Smooth muscle cell (in vitro differentiated cells): ENCODE data around the gene NRCAM. TPM values are rescaled to one million over a fixed set of nuclear protein-coding genes. Genes with fewer than 3 reads are reported as not detected.
"Not testable (repeated sequence)": the region's sequence is repeated elsewhere in the genome, so short reads cannot be mapped to it uniquely, and the experiment has no call there.

Experiments
- DNase-seq: peaks from one replicate; lab custom pipeline; 2025; ENCODE audit not compliant: unreplicated experiment; lab: John Stamatoyannopoulos, UW
- H2AFZ ChIP-seq: fragments of 200-600 bp; sonication (generic); 2 replicates; pipeline ENCODE4 v1.6.0; 2016; ENCODE audit warnings: antibody characterized with exemption, low read depth, mild to moderate bottlenecking
- H3F3A ChIP-seq: fragments of 200-600 bp; sonication (generic); 2 replicates; pipeline ENCODE4 v1.6.0; 2017; ENCODE audit warnings: antibody characterized with exemption, low read depth
- H3K27ac ChIP-seq: fragments of 200-600 bp; sonication (generic); 2 replicates; pipeline ENCODE4 v1.5.1; 2016; ENCODE audit warnings: low read depth, mild to moderate bottlenecking
- H3K27me3 ChIP-seq: fragments of 200-600 bp; sonication (generic); 2 replicates; pipeline ENCODE4 v1.6.1; 2016; ENCODE audit warnings: low read depth, mild to moderate bottlenecking
- H3K36me3 ChIP-seq: fragments of 200-600 bp; sonication (generic); 2 replicates; pipeline ENCODE4 v1.5.1; 2016; ENCODE audit warnings: low read depth
- H3K4me1 ChIP-seq: fragments of 200-600 bp; sonication (generic); 2 replicates; pipeline ENCODE4 v1.5.1; 2016; ENCODE audit warnings: low read depth
- H3K4me2 ChIP-seq: fragments of 200-600 bp; sonication (generic); 2 replicates; pipeline ENCODE4 v1.6.0; 2016; ENCODE audit warnings: mild to moderate bottlenecking
- H3K4me3 ChIP-seq: fragments of 200-600 bp; sonication (generic); 2 replicates; pipeline ENCODE4 v1.5.1; 2016; ENCODE audit warnings: mild to moderate bottlenecking
- H3K79me2 ChIP-seq: fragments of 200-600 bp; sonication (generic); 2 replicates; pipeline ENCODE4 v1.6.0; 2016; ENCODE audit warnings: low read depth, mild to moderate bottlenecking
- H3K9ac ChIP-seq: fragments of 200-600 bp; sonication (generic); 2 replicates; pipeline ENCODE4 v1.6.0; 2016; ENCODE audit warnings: low read depth
- H3K9me3 ChIP-seq: fragments of 200-600 bp; sonication (generic); replicated peaks from 2 replicates; pipeline ENCODE4 v1.5.1; 2016; ENCODE audit warnings: low read depth
- H4K20me1 ChIP-seq: fragments of 200-600 bp; sonication (generic); 2 replicates; pipeline ENCODE4 v1.6.0; 2016; ENCODE audit warnings: low read depth
- WGBS: methylation state at CpG from one replicate; pipeline ENCODE4 v1.1.7; 2016; ENCODE audit warnings: low lambda C conversion rate; 5-methylcytosine and 5-hydroxymethylcytosine counted together
- polyA plus RNA-seq: library from polyadenylated mRNA; unstranded; fragments of >200 nt; fragmentation: Nextera tagmentation; extraction: Ambion mirVana; gene quantifications from 2 replicates; pipeline ENCODE4 v1.2.1, GENCODE V29; 2016
- total RNA-seq: library from RNA; depleted of rRNA; stranded (reverse); fragments of >200 nt; gene quantifications from 2 replicates; pipeline ENCODE4 v1.2.3, GENCODE V29; 2014
- TF ChIP-seq, protein P1 (sequence below): fragments of 200-600 bp; sonication (generic); IDR thresholded peaks from 2 replicates; pipeline ENCODE4 v1.5.1; 2017; ENCODE audit warnings: borderline replicate concordance, mild to moderate bottlenecking, antibody characterized with exemption; ENCODE audit not compliant: insufficient read depth, poor library complexity, severe bottlenecking

Gene NRCAM
- total and polyA plus RNA-seq, 2 experiments from 2014 or later, result 0.49 TPM; not detected in 1

DNA sequence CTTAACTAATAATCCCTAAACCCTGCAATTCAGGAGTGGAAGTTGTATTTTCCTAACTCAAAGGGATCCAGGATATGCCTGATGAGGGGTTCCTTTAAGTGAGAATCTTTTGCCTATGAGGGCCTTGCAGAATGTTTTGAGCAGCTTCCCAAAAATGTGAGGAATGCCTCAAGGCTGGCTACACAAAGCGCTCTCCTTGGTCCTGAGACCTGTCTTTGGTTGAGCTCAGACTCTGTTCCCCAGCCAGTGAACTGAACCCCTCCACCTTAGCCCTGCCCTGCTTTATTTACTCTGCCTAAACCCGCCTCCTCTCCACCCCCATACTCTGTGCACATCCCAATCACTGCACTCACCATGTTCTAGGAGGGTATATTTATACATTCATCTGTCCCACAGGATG is 108.6 kb downstream of the NRCAM start:
- H3K9ac ChIP-seq, result no peak overlapping the region
- no peak overlapping the region for H2AFZ ChIP-seq
- H3K9me3 ChIP-seq, result no peaks in the 10 kb centered on the region
- H3K27me3 ChIP-seq, result no peaks in the 10 kb centered on the region
- no peak overlapping the region for H3K4me2 ChIP-seq
- no peaks in the 10 kb centered on the region for H3K79me2 ChIP-seq
- no peak overlapping the region for H3K27ac ChIP-seq
- no peaks in the 10 kb centered on the region for H3F3A ChIP-seq
- H3K4me1 ChIP-seq, result peaks cover 8% of the 10 kb centered on the region
- WGBS, result 30% methylated on average over 2 of the region's 2 CpGs
- TF ChIP-seq, protein P1, sequence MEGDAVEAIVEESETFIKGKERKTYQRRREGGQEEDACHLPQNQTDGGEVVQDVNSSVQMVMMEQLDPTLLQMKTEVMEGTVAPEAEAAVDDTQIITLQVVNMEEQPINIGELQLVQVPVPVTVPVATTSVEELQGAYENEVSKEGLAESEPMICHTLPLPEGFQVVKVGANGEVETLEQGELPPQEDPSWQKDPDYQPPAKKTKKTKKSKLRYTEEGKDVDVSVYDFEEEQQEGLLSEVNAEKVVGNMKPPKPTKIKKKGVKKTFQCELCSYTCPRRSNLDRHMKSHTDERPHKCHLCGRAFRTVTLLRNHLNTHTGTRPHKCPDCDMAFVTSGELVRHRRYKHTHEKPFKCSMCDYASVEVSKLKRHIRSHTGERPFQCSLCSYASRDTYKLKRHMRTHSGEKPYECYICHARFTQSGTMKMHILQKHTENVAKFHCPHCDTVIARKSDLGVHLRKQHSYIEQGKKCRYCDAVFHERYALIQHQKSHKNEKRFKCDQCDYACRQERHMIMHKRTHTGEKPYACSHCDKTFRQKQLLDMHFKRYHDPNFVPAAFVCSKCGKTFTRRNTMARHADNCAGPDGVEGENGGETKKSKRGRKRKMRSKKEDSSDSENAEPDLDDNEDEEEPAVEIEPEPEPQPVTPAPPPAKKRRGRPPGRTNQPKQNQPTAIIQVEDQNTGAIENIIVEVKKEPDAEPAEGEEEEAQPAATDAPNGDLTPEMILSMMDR, result no peak
- DNase-seq, result no peak
- no peaks in the 10 kb centered on the region for H4K20me1 ChIP-seq
- no peaks in the 10 kb centered on the region for H3K36me3 ChIP-seq
- no peak overlapping the region for H3K4me3 ChIP-seq

DNA sequence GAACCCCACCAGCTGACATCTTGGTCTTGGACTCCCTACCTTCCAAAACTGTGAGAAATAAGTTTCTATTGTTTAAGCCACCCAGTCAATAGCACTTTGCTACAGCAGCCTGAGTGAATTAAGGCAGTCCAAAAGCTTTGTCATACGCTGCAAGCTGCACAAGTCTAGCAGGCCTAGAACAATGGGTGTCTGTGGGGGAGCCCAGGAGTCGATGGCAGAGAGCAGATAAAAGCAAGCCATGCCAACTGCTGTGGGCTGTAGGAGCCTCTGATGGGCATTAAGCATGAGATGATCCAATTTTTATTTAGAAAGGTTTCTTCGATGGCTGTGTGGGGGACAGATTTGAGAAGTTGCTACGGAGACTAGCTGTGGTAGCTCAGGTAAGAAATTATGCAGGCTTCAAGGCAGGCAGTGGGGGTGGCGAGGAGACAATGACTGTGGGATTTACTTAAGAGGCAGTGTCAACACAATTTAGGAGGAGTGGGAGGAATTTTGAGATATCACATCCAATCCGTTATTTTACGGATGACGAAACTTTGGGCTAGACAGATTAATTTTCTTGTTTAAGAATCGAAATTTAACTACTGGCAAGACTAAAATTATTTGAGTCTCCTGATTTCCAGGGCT is 110.4 kb downstream of the NRCAM start:
- no peak overlapping the region for H3K4me3 ChIP-seq
- no peaks in the 10 kb centered on the region for H3K79me2 ChIP-seq
- H3K4me2 ChIP-seq, result no peak overlapping the region
- no peaks in the 10 kb centered on the region for H3F3A ChIP-seq
- H3K9ac ChIP-seq, result no peak overlapping the region
- H2AFZ ChIP-seq, result no peak overlapping the region
- no peak for DNase-seq
- TF ChIP-seq, protein P1, result no peak
- no peaks in the 10 kb centered on the region for H3K36me3 ChIP-seq
- H3K4me1 ChIP-seq, result peaks cover 8% of the 10 kb centered on the region
- H4K20me1 ChIP-seq, result no peaks in the 10 kb centered on the region
- H3K27ac ChIP-seq, result no peak overlapping the region
- no peaks in the 10 kb centered on the region for H3K27me3 ChIP-seq
- 85% methylated on average over 9 of the region's 9 CpGs for WGBS
- H3K9me3 ChIP-seq, result no peaks in the 10 kb centered on the region

DNA sequence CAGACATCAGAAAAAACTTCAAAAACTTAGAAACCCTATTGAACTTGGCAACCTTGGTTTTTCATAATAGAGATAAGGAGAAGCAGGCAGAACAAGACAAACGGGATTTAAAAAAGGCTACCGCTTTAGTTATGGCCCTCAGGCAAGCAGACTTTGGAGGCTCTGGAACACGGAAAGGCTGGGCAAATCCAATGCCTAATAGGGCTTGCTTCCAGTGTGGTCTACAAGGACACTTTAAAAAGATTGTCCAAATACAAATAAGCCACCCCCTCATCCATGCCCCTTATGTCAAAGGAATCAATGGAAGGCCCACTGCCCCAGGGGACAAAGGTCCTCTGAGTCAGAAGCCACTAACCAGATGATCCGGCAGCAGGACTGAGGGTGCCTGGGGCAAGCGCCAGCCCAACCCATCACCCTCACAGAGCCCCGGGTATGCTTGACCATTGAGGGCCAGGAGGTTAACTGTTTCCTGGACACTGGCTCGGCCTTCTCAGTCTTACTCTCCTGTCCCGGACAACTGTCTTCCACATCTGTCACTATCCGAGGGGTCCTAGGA is 115.3 kb downstream of the NRCAM start:
- Histone ChIP-seq H3K4me2 (no peak overlapping the region), H4K20me1 (no peaks in the 10 kb centered on the region), H2AFZ (no peak overlapping the region), H3K79me2 (no peaks in the 10 kb centered on the region), H3F3A (no peaks in the 10 kb centered on the region), H3K27me3 (no peaks in the 10 kb centered on the region), H3K9ac (no peak overlapping the region), H3K4me3 (no peak overlapping the region), H3K9me3 (no peaks in the 10 kb centered on the region), H3K4me1 (peaks cover 4% of the 10 kb centered on the region), H3K36me3 (no peaks in the 10 kb centered on the region), H3K27ac (no peak overlapping the region)
- TF ChIP-seq, protein P1, result no peak
- WGBS, result 69% methylated on average over 9 of the region's 9 CpGs
- DNase-seq, result no peak

DNA sequence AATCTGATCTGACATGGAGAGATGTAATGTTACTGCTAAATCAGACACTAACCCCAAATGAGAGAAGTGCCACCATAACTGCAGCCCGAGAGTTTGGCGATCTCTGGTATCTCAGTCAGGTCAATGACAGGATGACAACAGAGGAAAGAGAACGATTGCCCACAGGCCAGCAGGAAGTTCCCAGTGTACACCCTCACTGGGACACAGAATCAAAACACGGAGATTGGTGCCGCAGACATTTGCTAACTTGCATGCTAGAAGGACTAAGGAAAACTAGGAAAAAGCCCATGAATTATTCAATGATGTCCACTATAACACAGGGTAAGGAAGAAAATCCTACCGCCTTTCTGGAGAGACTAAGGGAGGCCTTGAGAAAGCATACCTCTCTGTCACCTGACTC is 115.8 kb downstream of the NRCAM start:
- H3K27ac ChIP-seq, H3K4me1 ChIP-seq, H3K9me3 ChIP-seq, H3F3A ChIP-seq, H3K79me2 ChIP-seq, H3K27me3 ChIP-seq, H3K4me3 ChIP-seq, H3K9ac ChIP-seq, H3K36me3 ChIP-seq, H3K4me2 ChIP-seq, H2AFZ ChIP-seq, DNase-seq, H4K20me1 ChIP-seq: not testable (repeated sequence)
- 80% methylated on average over 6 of the region's 6 CpGs for whole genome bisulfite sequencing
